ENCODE data around the gene KLK13. TPM values are rescaled to one million over a fixed set of nuclear protein-coding genes. Genes with fewer than 3 reads are reported as not detected.

The KLK13 gene
- total RNA-seq, 1 donor from 2014 or later: not detected

DNA sequence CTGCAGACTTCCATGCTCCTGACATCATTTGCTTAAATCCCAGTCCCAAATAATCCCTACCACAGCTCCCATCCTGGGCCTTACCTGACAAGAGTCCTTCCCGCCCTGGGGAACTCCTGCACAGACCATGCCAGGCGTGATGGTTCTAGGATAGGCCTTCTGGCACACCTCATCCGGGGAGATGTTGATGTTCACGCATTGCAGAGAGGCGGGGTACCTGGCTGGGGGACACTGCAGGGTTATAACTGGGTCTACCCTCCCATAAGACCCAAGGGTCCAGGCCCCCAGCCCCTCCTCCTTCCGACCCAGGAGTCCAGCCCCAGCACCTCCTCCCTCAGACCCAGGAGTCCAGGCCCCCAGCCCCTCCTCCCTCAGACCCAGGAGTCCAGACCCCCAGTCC, 13.8 kb upstream of the KLK13 start:
- no peak for DNase-seq
- TF ChIP-seq, protein P1, sequence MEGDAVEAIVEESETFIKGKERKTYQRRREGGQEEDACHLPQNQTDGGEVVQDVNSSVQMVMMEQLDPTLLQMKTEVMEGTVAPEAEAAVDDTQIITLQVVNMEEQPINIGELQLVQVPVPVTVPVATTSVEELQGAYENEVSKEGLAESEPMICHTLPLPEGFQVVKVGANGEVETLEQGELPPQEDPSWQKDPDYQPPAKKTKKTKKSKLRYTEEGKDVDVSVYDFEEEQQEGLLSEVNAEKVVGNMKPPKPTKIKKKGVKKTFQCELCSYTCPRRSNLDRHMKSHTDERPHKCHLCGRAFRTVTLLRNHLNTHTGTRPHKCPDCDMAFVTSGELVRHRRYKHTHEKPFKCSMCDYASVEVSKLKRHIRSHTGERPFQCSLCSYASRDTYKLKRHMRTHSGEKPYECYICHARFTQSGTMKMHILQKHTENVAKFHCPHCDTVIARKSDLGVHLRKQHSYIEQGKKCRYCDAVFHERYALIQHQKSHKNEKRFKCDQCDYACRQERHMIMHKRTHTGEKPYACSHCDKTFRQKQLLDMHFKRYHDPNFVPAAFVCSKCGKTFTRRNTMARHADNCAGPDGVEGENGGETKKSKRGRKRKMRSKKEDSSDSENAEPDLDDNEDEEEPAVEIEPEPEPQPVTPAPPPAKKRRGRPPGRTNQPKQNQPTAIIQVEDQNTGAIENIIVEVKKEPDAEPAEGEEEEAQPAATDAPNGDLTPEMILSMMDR (IDR thresholded peaks at IDR 0.05; ENCODE audit: borderline replicate concordance): no peak
- H3K27me3 ChIP-seq (ENCODE audit: low read depth): peaks cover 35% of the 10 kb centered on the region
- intact Hi-C loops (cut with micrococcal nuclease): no loop called here
- H3K27ac ChIP-seq (replicated peaks): no peak overlapping the region
- H3K36me3 ChIP-seq: no peaks in the 10 kb centered on the region
- peaks cover 6% of the 10 kb centered on the region for H3K4me1 ChIP-seq
- H3K4me3 ChIP-seq: no peak overlapping the region
- peaks cover 12% of the 10 kb centered on the region for H3K9me3 ChIP-seq (replicated peaks)

DNA sequence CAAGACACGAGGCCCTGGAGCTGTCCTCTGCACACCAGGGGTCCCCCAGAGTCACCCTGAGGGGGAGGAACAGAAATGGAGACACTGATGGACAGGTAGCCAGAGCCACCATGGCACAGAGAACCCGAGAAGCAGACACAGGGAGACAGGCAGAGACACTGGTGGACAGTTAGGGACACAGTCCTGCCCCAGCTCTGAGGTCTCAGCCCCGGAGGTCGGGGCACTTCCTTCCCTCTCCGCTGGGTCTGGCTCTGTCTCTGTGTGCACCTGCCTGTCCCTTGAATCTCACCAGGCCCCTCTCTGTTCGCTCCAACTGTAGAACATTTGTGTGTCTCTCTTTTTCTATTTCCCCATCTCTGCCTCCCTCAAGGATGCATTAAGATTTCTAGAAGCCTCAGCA, 13.2 kb upstream of the KLK13 start:
- DNase-seq: no peak
- intact Hi-C loops (cut with micrococcal nuclease): no loop called here
- Histone ChIP-seq H3K9me3 (replicated peaks) (peaks cover 18% of the 10 kb centered on the region), H3K4me1 (peaks cover 6% of the 10 kb centered on the region), H3K27ac (replicated peaks) (no peak overlapping the region), H3K4me3 (no peak overlapping the region), H3K27me3 (ENCODE audit: low read depth) (peaks cover 34% of the 10 kb centered on the region), H3K36me3 (no peaks in the 10 kb centered on the region)
- TF ChIP-seq, protein P1 (IDR thresholded peaks at IDR 0.05; ENCODE audit: borderline replicate concordance): no peak

DNA sequence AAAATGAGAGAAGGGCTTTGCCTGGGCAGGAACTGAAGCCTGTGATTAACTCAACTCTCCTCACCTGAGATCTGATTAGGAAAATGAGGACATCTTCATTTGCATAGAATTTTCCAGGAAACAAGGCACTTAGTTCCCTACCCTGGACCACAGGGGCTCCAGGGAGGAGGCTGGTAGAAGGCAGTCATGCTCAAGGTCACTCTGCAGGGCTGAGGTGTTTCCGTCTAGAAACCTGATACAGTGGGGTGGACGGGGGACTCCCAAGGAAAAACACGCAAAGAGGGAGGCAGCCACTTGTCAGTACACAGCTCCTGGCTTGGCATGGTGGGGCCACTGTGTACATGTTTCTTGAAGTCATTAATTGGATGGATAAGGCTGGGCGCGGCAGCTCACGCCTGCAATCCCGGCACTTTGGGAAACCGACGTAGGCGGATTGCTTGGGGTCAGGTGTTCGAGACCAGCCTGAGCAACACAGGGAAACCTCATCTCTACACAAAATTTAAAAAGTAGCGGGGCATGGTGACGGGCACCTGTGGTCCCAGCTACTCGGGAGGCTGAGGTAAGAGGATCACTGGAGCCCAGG, 11.8 kb upstream of the KLK13 start:
- TF ChIP-seq, protein P1 (IDR thresholded peaks at IDR 0.05; ENCODE audit: borderline replicate concordance): no peak
- H3K27me3 ChIP-seq (ENCODE audit: low read depth): peaks cover 22% of the 10 kb centered on the region

DNA sequence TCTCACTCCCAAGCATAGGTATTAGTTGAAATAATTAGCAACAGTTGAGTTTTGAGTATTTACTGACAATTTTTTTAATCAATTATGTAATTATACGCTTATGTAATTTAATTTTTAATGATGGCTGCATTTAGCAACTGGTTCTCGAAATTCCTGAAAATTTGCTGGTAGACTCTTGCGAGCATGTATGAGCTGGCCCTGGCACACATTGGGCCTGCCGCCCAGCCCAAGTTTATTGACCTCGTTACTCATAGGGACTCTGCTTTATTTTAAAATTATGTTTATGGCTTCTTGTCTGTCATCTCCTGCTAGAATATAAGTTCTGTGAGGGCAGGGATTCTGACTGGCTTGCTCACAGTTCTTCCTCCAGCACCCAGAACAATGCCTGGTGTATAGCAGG, 11.1 kb upstream of the KLK13 start:
- intact Hi-C loops (cut with micrococcal nuclease): no loop called here
- Histone ChIP-seq H3K27ac (replicated peaks) (no peak overlapping the region), H3K9me3 (replicated peaks) (peaks cover 23% of the 10 kb centered on the region), H3K27me3 (ENCODE audit: low read depth) (peaks cover 15% of the 10 kb centered on the region), H3K4me1 (peaks cover 6% of the 10 kb centered on the region), H3K36me3 (no peaks in the 10 kb centered on the region), H3K4me3 (no peak overlapping the region)
- DNase-seq: no peak
- TF ChIP-seq, protein P1 (IDR thresholded peaks at IDR 0.05; ENCODE audit: borderline replicate concordance): no peak

More for the DNA sequence above, 11.8 kb upstream of the KLK13 start:
- intact Hi-C loops (cut with micrococcal nuclease): no loop called here
- Histone ChIP-seq H3K4me3 (no peak overlapping the region), H3K27ac (replicated peaks) (no peak overlapping the region), H3K4me1 (peaks cover 6% of the 10 kb centered on the region), H3K36me3 (no peaks in the 10 kb centered on the region), H3K9me3 (replicated peaks) (peaks cover 23% of the 10 kb centered on the region)
- DNase-seq: no peak

DNA sequence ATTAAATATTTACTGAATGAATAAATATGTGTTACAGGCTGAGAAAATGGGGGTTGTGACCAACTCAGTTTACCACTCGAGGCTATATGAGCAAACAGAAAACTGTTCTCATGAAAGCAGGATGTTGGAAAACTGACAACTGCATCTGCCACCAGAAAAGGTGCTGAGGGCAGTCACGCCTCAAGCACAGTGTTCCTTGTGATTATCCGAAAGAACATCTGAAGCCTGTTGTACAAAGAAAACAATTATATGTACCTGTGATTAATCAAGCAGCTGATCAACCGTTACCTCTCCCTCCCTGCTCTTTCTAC, 6.2 kb upstream of the KLK13 start:
- H3K4me1 ChIP-seq: no peaks in the 10 kb centered on the region
- H3K4me3 ChIP-seq: no peak overlapping the region
- no peak overlapping the region for H3K27ac ChIP-seq (replicated peaks)
- TF ChIP-seq, protein P1 (IDR thresholded peaks at IDR 0.05; ENCODE audit: borderline replicate concordance): no peak
- intact Hi-C loops (cut with micrococcal nuclease): no loop called here
- peaks cover 12% of the 10 kb centered on the region for H3K27me3 ChIP-seq (ENCODE audit: low read depth)
- peaks cover 23% of the 10 kb centered on the region for H3K9me3 ChIP-seq (replicated peaks)
- DNase-seq: no peak
- H3K36me3 ChIP-seq: no peaks in the 10 kb centered on the region
